HL-60/S4 treated with retinoic acid at 250 ng/mL for 4 days and 3 days (cell line): Measurements from ENCODE around the gene DCUN1D1.

Experiments used
- in situ Hi-C: fragments of 300-500 bp; cut with MboI; formaldehyde crosslinking; loops from 2 replicates; pipeline ENCODE4 v1.7.0; 2022; ENCODE audit warnings: low sequenced_read_pairs

DCUN1D1 gene

GRCh38 chr3:182937293-182938051, 42.9 kb downstream of the DCUN1D1 start:
- in situ Hi-C loops: no loop called here

GRCh38 chr3:182936918-182937285, 43.4 kb downstream of the DCUN1D1 start:
- in situ Hi-C loops: no loop called here

- in situ Hi-C loops: no loop called here
Measured at GRCh38 chr3:182936239-182936917, 44.0 kb downstream of the DCUN1D1 start.

DNA sequence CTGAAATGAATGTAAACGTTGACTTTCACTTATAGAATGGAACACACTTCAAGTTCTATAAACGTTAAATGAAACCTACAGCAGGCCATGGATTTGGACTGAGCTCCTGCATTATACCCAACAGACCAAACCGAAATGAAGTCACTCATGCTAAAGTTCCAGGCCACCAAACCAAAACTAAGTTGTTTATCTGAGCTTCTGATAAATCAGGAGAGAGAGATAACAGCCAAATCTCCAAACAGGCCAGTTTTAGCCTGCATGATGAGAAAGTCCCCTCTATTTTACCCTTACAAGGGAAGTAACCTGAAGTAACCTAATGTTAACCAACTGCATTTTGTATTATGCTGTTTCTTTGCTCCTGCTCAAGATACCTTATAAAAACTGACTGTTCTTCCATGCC, 44.5 kb downstream of the DCUN1D1 start:
- in situ Hi-C loops: no loop called here

DNA sequence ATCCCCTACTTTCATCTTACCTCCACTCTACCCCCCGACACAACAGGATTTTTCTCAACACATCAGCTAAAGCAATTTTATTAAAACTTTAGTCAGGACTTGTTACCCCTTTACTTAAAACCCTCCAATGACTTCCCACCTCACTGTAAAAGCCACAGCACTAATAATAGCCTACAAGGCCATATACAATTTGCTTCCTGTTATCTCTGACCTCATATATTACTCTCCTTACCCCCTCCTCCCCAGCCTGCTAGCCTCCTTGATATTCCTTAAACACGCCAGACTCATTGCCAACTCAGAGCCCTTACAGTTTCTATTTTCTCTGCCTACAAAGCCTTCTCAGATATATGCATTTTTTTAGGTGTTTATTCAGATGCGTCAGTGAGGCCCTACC, 54.4 kb downstream of the DCUN1D1 start:
- in situ Hi-C loops: no loop called here

- in situ Hi-C loops: no loop called here
Measured at GRCh38 chr3:182925330-182925943, 54.9 kb downstream of the DCUN1D1 start.

DNA sequence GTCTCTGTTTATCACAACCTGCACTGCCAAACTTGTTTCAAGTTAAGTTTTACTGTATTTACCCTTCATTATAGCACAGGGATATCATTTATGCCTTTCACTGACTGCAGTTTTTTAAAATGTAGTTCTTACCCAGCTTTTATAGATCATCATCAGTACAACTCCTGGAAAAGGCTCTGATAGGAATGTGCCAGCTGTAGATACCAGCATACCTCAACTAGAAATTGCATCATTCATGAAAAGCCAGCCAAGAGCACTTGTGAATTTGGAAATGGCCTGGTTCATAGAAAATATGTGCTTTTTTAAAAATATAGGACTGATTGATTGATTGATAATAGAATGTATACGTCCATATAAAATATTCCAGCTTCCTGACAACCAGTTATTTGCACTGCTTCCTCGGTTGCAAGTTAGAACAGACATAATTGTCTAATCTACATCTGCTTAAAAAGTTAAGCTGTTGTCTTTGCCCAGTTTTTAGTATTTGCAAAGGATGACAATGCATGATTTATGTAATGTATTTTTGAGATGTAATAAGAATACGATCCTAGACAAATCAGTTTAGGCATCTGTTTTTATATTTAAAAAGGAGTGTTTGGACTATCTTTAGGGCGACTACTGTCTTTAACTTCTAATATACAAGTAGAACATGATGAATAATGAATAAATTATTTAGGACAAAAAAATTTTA, 58.5 kb downstream of the DCUN1D1 start:
- in situ Hi-C loops: loop anchor here (25.0 kb wide), 1 partner anchor 490 kb away; no protein-coding TSS in a partner anchor

DNA sequence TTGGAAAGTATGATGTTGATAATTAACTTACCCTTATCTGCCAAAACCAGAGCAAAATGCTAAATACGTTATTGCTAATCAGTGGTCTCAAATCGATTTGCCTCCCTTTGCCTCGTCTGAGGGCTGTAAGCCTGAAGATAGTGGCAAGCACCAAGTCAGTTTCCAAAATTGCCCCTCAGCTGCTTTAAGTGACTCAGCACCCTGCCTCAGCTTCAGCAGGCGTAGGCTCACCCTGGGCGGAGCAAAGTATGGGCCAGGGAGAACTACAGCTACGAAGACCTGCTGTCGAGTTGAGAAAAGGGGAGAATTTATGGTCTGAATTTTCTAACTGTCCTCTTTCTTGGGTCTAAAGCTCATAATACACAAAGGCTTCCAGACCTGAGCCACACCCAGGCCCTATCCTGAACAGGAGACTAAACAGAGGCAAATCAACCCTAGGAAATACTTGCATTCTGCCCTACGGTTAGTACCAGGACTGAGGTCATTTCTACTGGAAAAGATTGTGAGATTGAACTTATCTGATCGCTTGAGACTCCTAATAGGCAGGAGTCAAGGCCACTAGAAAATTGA, 59.7 kb downstream of the DCUN1D1 start:
- in situ Hi-C loops: loop anchor here (25.0 kb wide), 1 partner anchor 492 kb away; no protein-coding TSS in a partner anchor

- in situ Hi-C loops: loop anchor here (25.0 kb wide), 1 partner anchor 492 kb away; no protein-coding TSS in a partner anchor
Measured at GRCh38 chr3:182919866-182920357, 60.4 kb downstream of the DCUN1D1 start.

DNA sequence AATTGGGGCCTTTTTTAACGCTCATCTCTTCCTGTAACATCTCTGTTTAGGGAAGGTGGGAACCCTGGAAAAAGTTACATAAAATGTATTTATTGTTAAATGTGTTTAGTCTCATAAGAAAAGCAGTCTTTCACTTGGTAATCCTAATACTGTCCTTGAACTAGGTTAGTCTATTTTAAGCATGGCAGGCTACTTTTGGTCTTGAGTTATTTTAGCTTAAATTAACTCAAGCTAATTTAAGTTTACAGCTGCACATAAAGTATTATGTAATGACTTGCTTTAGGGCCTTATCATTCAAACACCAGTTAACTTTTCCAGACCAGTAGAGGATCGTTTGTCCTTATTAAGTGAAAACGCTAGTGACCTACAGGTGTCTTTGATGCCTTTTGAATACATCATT, 63.2 kb downstream of the DCUN1D1 start:
- in situ Hi-C loops: loop anchor here (25.0 kb wide), 1 partner anchor 495 kb away; no protein-coding TSS in a partner anchor

DNA sequence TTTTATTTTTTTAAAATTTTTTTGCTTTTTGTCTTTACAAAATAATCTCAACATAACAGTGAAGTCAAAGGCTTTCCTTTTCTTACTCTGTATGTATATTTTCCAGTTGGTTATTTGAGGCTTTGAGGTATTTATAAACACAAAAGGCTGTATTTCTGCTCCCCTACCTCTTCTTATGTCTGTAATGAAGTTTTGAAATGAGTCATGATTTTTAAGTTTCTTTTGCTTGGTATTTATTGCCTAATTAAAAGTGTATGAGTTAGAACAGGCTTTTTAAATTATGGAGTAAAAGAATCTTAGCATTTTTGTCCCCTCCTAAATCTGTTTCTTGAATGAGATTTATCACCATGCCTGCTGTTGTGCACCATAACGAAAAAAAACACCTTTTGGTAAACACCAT, 66.0 kb downstream of the DCUN1D1 start:
- in situ Hi-C loops: loop anchor here (25.0 kb wide), 1 partner anchor 498 kb away; no protein-coding TSS in a partner anchor

GRCh38 chr3:182913889-182914288, 66.4 kb downstream of the DCUN1D1 start:
- in situ Hi-C loops: loop anchor here (25.0 kb wide), 1 partner anchor 498 kb away; no protein-coding TSS in a partner anchor

DNA sequence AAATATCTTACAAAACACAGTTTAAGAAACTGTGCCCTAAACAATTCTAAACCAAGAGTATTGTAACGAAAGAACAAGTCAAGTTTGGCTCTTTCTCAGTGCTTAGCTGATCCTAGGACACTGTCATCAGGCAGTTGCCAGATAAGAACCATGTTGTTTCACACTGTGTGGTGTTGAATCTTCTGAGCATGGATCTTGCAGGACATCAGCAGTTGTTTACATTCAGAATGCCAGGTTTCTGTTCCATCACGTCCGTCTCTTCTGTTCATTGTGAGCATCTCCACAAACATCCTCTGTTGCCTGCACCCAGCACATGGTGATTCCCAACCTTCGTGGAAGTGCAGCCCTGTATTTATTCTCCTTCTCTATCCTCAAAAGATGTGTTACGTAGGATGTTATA, 67.9 kb downstream of the DCUN1D1 start:
- in situ Hi-C loops: loop anchor here (25.0 kb wide), 1 partner anchor 500 kb away; no protein-coding TSS in a partner anchor

DNA sequence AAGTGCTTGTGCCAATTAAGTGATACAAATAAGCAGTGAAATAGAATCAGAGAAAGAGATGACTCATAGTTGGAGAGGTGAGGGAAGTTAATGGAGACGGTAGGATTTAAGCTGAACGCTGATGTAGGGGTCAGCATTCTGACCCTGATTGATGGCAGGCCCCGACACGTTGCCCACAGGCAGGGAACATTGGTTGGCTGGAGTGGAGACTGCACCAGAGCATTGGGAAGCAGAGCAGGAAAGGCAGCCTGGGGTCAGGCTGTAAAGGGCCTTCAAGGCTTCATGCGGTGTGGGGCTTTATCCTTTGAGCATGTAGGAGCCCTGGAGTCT, 68.6 kb downstream of the DCUN1D1 start:
- in situ Hi-C loops: loop anchor here (25.0 kb wide), 1 partner anchor 501 kb away; no protein-coding TSS in a partner anchor

DNA sequence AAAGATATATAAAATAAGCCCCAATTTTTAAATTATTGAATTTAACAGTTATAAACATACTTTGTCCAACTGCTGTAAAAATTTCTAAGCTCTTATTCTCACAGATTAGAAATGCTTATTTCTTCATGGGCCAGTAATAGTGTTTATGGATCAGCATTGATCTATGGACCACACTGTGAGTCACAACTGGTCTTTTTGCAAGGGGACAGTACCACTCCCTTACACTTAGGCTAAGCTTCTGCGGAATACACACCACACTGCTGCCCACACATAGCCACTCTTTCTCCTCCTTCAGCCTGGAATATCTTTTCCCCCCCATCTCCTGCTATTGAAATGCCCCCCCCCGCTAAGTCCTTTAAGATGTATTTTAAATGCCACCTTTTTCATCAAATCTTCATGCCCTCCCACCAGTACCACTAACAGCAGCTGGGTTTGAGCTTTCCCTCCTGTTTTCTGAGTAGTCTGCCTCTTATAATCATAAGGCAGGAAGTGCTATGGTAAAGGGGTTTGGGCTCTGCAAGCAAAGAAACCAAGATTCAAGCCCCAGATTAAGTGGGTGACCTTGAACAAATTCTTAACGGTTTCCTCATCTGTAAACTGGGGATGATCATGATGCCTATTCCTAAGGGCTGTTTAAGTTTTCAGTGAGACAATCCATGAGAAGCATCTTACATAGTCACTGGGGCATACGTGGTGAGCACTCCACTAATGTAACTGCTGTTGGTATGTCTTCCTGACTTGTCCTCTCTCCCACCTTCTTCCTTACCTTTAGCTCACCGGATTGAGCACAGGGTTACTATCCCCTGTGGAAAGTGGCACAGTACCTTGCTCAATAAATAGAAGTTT, 69.2 kb downstream of the DCUN1D1 start:
- in situ Hi-C loops: loop anchor here (25.0 kb wide), 1 partner anchor 501 kb away; no protein-coding TSS in a partner anchor

DNA sequence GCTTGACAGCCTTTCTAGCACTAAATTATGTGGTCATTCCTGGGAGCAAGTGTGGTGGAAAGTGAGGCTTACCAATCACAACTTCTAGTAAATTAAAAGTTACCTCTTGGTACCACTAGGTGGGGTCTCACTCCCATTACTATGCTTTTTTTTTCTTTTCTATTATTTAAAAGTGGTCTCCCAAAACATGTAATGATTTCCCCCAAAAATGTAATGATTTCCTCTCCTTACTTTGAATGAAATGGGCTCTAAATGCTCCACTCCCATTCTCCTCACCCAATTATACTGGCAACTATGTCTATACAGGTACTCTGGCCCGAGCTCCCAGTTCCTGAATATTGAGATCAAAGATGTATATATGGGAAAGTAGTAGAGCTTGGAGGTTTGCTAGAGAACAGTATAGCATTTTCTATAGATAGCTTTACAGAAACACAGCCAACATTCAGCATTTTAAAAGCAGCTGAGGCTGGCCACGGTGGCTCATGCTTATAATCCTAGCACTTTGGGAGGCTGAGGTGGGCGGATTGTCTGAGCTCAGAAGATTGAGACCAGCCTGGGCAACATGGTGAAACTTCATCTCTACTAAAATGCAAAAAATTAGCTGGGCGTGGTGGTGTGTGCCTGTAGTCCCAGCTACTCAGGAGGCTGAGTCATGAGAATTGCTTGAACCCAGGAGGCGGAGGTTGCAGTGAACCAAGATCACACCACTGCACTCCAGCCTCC, 70.9 kb downstream of the DCUN1D1 start:
- in situ Hi-C loops: loop anchor here (25.0 kb wide), 1 partner anchor 503 kb away; no protein-coding TSS in a partner anchor

- in situ Hi-C loops: loop anchor here (25.0 kb wide), 1 partner anchor 504 kb away; no protein-coding TSS in a partner anchor
Measured at GRCh38 chr3:182908471-182908870, 71.9 kb downstream of the DCUN1D1 start.

GRCh38 chr3:182906036-182906435, 74.3 kb downstream of the DCUN1D1 start:
- in situ Hi-C loops: loop anchor here (25.0 kb wide), 1 partner anchor 506 kb away; no protein-coding TSS in a partner anchor

- in situ Hi-C loops: loop anchor here (25.0 kb wide), 1 partner anchor 507 kb away; no protein-coding TSS in a partner anchor
Measured at GRCh38 chr3:182905623-182906022, 74.7 kb downstream of the DCUN1D1 start.
